Skin of body (tissue), 2 donors: ENCODE data around the gene MIA. TPM values are rescaled to one million over a fixed set of nuclear protein-coding genes. Genes with fewer than 3 reads are reported as not detected.
"Not testable (repeated sequence)": the region's sequence is repeated elsewhere in the genome, so short reads cannot be mapped to it uniquely, and the experiment has no call there.

Source experiments
- DNase-seq: peaks from one replicate; lab custom pipeline; 2025; lab: John Stamatoyannopoulos, UW
- total RNA-seq: library from RNA; depleted of rRNA; stranded (reverse); fragments of >200 nt; gene quantifications from one replicate; pipeline ENCODE4 v1.2.3, GENCODE V29; 2014

MIA gene
- total RNA-seq, 1 donor from 2014 or later = 8.8 TPM

GRCh38 chr19:40818480-40819399 lies 43.4 kb downstream of the MIA start:
- DNase-seq = peak; percentile 33

- peak; percentile 35 for DNase-seq
These were observed 44.3 kb downstream of the MIA start for GRCh38 chr19:40819479-40820234.

GRCh38 chr19:40822161-40822560 lies 46.8 kb downstream of the MIA start:
- DNase-seq = no peak

- DNase-seq = not testable (repeated sequence)
These were observed 47.6 kb downstream of the MIA start for GRCh38 chr19:40822704-40823553.

GRCh38 chr19:40824916-40825315 lies 49.6 kb downstream of the MIA start:
- not testable (repeated sequence) for DNase-seq

GRCh38 chr19:40825460-40826095 lies 50.3 kb downstream of the MIA start:
- DNase-seq = not testable (repeated sequence)

GRCh38 chr19:40826312-40826698 lies 51.0 kb downstream of the MIA start:
- not testable (repeated sequence) for DNase-seq

GRCh38 chr19:40826699-40827385 lies 51.5 kb downstream of the MIA start:
- not testable (repeated sequence) for DNase-seq

Other genes with a start within 250 kb of the MIA start
- 12.3 TPM for gene SHKBP1, start 198.6 kb upstream of the MIA start, total RNA-seq
- gene LTBP4, start 174.2 kb upstream of the MIA start, total RNA-seq = 72.0 TPM
- gene NUMBL, start 84.9 kb upstream of the MIA start, total RNA-seq = 17.6 TPM
- gene COQ8B, start 58.6 kb upstream of the MIA start, total RNA-seq = 18.6 TPM
- gene ITPKC, start 58.4 kb upstream of the MIA start, total RNA-seq = 29.8 TPM
- 1.3 TPM for gene ACTMAP, start 25.0 kb upstream of the MIA start, total RNA-seq
- 36.6 TPM for gene SNRPA, start 24.3 kb upstream of the MIA start, total RNA-seq
- gene RAB4B, start 2.7 kb downstream of the MIA start, total RNA-seq = 5.3 TPM
- gene EGLN2, start 23.7 kb downstream of the MIA start, total RNA-seq = 27.4 TPM
- gene CYP2A6, start 74.9 kb downstream of the MIA start, total RNA-seq = not detected
- gene CYP2A7, start 106.7 kb downstream of the MIA start, total RNA-seq = not detected
- gene CYP2B6, start 215.8 kb downstream of the MIA start, total RNA-seq = 0.20 TPM